OCI-LY1 (cell line): ENCODE measurements around the gene FGFR2.

Experiments used
- EZH2 ChIP-seq: fragments of 200-600 bp; sonication (generic), shearing (Covaris generic); IDR thresholded peaks from 2 replicates; pipeline ENCODE4 v1.8.0; 2017; ENCODE audit warnings: borderline replicate concordance, mixed run types, mild to moderate bottlenecking, antibody characterized with exemption, low read length, moderate library complexity, mixed read lengths
- TF ChIP-seq, protein P1 (sequence below): fragments of 200-600 bp; sonication (generic), shearing (Covaris generic); IDR thresholded peaks from 2 replicates; pipeline ENCODE4 v1.5.1; 2017; ENCODE audit warnings: mild to moderate bottlenecking, antibody characterized with exemption, low read length, moderate library complexity, mixed read lengths

DNA sequence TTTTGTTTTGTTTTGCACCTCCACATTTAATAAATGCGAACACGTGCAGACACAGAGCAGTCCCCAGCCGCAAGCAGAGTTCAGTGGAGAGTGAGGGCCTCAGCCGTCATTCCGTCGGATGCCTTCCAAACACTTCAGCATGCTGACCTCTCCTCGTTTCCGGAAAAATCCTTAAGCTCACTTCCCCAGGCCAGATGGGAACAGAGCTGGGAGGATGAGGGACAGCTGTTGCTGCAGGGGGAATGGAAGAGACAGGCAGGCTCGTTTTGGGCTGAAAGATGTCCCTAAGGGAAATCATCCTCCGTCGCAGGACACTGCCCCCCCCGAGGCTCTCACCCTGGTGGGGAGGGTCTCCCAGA, 17.2 kb upstream of the FGFR2 start:
- TF ChIP-seq, protein P1, sequence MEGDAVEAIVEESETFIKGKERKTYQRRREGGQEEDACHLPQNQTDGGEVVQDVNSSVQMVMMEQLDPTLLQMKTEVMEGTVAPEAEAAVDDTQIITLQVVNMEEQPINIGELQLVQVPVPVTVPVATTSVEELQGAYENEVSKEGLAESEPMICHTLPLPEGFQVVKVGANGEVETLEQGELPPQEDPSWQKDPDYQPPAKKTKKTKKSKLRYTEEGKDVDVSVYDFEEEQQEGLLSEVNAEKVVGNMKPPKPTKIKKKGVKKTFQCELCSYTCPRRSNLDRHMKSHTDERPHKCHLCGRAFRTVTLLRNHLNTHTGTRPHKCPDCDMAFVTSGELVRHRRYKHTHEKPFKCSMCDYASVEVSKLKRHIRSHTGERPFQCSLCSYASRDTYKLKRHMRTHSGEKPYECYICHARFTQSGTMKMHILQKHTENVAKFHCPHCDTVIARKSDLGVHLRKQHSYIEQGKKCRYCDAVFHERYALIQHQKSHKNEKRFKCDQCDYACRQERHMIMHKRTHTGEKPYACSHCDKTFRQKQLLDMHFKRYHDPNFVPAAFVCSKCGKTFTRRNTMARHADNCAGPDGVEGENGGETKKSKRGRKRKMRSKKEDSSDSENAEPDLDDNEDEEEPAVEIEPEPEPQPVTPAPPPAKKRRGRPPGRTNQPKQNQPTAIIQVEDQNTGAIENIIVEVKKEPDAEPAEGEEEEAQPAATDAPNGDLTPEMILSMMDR: no peak
- no peak for TF ChIP-seq EZH2
